ENCODE measurements around the gene POLD4.

DNA sequence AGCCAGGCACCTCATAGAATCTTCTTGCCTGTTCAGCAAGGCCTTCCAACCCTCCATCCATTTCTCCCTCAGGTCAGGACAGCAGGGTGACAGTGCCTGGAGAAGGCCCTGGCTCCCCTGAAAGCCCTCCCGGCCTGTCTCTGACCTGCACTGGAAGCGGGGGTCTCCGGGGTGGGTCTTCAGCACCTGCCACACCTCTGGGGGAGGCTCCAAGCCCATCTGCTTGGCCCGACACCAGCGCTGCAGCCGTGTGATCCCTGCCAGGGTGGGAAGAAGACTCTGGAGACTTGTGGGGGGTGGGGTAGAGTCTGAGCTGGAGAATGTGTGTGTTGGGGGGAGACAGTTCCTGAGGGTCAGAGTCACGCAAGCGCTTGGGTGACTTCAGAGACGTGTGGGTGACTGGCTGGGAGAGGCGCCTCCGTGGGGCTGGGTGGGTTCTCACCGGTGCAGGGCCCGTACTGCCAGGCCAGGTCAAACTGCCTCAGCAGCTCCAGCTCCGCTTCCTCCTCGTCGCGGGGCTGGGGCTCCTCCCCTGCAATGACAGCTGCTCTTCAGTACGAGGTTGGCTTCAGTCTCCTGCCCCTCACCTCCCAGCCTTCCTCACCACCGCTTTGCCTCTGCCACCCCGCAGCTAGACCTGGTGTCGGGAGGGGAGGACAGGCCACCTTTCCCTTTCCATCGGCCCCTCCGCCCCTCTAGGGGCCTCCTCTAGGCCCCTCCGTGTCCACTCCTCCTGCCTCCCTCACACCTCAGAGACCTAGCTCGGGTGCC lies 615 bp downstream of the POLD4 start:
- TF ChIP-seq, protein P1, sequence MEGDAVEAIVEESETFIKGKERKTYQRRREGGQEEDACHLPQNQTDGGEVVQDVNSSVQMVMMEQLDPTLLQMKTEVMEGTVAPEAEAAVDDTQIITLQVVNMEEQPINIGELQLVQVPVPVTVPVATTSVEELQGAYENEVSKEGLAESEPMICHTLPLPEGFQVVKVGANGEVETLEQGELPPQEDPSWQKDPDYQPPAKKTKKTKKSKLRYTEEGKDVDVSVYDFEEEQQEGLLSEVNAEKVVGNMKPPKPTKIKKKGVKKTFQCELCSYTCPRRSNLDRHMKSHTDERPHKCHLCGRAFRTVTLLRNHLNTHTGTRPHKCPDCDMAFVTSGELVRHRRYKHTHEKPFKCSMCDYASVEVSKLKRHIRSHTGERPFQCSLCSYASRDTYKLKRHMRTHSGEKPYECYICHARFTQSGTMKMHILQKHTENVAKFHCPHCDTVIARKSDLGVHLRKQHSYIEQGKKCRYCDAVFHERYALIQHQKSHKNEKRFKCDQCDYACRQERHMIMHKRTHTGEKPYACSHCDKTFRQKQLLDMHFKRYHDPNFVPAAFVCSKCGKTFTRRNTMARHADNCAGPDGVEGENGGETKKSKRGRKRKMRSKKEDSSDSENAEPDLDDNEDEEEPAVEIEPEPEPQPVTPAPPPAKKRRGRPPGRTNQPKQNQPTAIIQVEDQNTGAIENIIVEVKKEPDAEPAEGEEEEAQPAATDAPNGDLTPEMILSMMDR (IDR thresholded peaks at IDR 0.05) = no peak
- TF ChIP-seq POLR2A (IDR thresholded peaks at IDR 0.05) = no peak
